H1 (cell line): ENCODE measurements around the gene IGSF11.

ENCODE experiments used
- BACH1 ChIP-seq: IDR thresholded peaks from 2 replicates; pipeline ENCODE4 v1.6.1; 2012; ENCODE audit warnings: low read length, improper control_type of control experiment
- BCL11A ChIP-seq, 2 experiments: IDR thresholded peaks; one replicate each; pipeline ENCODE4 v1.6.1; 2011; ENCODE audit warnings: low read depth in 2 of 2, low read length in 2 of 2, mild to moderate bottlenecking in 2 of 2
- CTCF ChIP-seq, 3 experiments: IDR thresholded peaks; 1 replicate in 2 of 3; 2 replicates in 1 of 3; pipeline versions ENCODE4 v1.5.1 to v1.6.1; 2011; ENCODE audit warnings: low read length in 3 of 3, mild to moderate bottlenecking in 3 of 3, inconsistent platforms in 2 of 3, low read depth in 1 of 3, moderate library complexity in 1 of 3; ENCODE audit not compliant: insufficient read depth in 1 of 3; ENCODE audit errors: control extremely low read depth in 1 of 3
- E2F6 ChIP-seq: IDR thresholded peaks from 2 replicates; pipeline ENCODE4 v1.6.1; 2012; ENCODE audit warnings: inconsistent platforms
- EGR1 ChIP-seq: IDR thresholded peaks from 2 replicates; pipeline ENCODE4 v1.6.1; 2011; ENCODE audit warnings: low read depth, low read length, borderline replicate concordance

- no peak for TF ChIP-seq CTCF (IDR thresholded peaks at IDR 0.05; ENCODE audit: control extremely low read depth in 1 of 3, insufficient read depth in 1 of 3, low read depth in 1 of 3, low read length in 3 of 3)
- TF ChIP-seq EGR1: no peak
- no peak for TF ChIP-seq BACH1
- no peak for TF ChIP-seq E2F6
- no peak for TF ChIP-seq BCL11A (IDR thresholded peaks at IDR 0.05; ENCODE audit: low read depth in 2 of 2, low read length in 2 of 2)
Measured at GRCh38 chr3:118968640-118969039, 66.0 kb downstream of the IGSF11 start.
